HG02970 (cell line): ENCODE measurements around the gene ZC3H4.
"Not testable (repeated sequence)": the region's sequence is repeated elsewhere in the genome, so short reads cannot be mapped to it uniquely, and the experiment has no call there.

Experiments used
- ATAC-seq: cut with Tn5 transposase; IDR thresholded peaks from one replicate; pipeline ENCODE4 v1.9.1; 2021; ENCODE audit warnings: mild to moderate bottlenecking, moderate library complexity, moderate number of reproducible peaks; ENCODE audit not compliant: unreplicated experiment, low FRiP score

The ZC3H4 gene

GRCh38 chr19:47093254-47093653, 20.3 kb downstream of the ZC3H4 start:
- ATAC-seq: no peak

- ATAC-seq: no peak
Observed at GRCh38 chr19:47089767-47090350, 23.7 kb downstream of the ZC3H4 start.

GRCh38 chr19:47086280-47086679, 27.3 kb downstream of the ZC3H4 start:
- ATAC-seq: no peak

GRCh38 chr19:47084879-47085439, 28.6 kb downstream of the ZC3H4 start:
- no peak for ATAC-seq

GRCh38 chr19:47082493-47082892, 31.1 kb downstream of the ZC3H4 start:
- ATAC-seq: no peak

GRCh38 chr19:47081095-47081494, 32.5 kb downstream of the ZC3H4 start:
- no peak for ATAC-seq

GRCh38 chr19:47078351-47078750, 35.2 kb downstream of the ZC3H4 start:
- not testable (repeated sequence) for ATAC-seq

GRCh38 chr19:47075941-47076340, 37.6 kb downstream of the ZC3H4 start:
- no peak for ATAC-seq

GRCh38 chr19:47075179-47075810, 38.3 kb downstream of the ZC3H4 start:
- ATAC-seq: no peak

GRCh38 chr19:47074621-47075020, 39.0 kb downstream of the ZC3H4 start:
- ATAC-seq: no peak

GRCh38 chr19:47073574-47073973, 40.0 kb downstream of the ZC3H4 start:
- ATAC-seq: no peak

GRCh38 chr19:47072323-47072722, 41.3 kb downstream of the ZC3H4 start:
- no peak for ATAC-seq

GRCh38 chr19:47071731-47072130, 41.8 kb downstream of the ZC3H4 start:
- no peak for ATAC-seq

- ATAC-seq: no peak
Observed at GRCh38 chr19:47070756-47071155, 42.8 kb downstream of the ZC3H4 start.

GRCh38 chr19:47069795-47070194, 43.8 kb downstream of the ZC3H4 start:
- no peak for ATAC-seq

GRCh38 chr19:47068876-47069406, 44.6 kb downstream of the ZC3H4 start:
- ATAC-seq: no peak

GRCh38 chr19:47068246-47068645, 45.3 kb downstream of the ZC3H4 start:
- no peak for ATAC-seq

- no peak for ATAC-seq
Observed at GRCh38 chr19:47067215-47067847, 46.2 kb downstream of the ZC3H4 start.

GRCh38 chr19:47066376-47067214, 47.0 kb downstream of the ZC3H4 start:
- no peak for ATAC-seq

GRCh38 chr19:47065242-47065641, 48.3 kb downstream of the ZC3H4 start:
- ATAC-seq: no peak

- ATAC-seq: no peak
Observed at GRCh38 chr19:47063874-47064273, 49.7 kb downstream of the ZC3H4 start.
